Heart right ventricle (tissue), 16 donors: ENCODE data around the gene CRELD2. TPM values are rescaled to one million over a fixed set of nuclear protein-coding genes. Genes with fewer than 3 reads are reported as not detected.

ENCODE experiments used
- ATAC-seq, 8 donors: fragments of 200-7000 bp; cut with Tn5 transposase; one replicate each; pipeline ENCODE4 v1.9.1; 2020; ENCODE audit warnings: mild to moderate bottlenecking in 8 of 8, moderate library complexity in 8 of 8, moderate number of reproducible peaks in 1 of 8
- DNase-seq, 2 donors: peaks; one replicate each; pipeline ENCODE4 v3.0.0-alpha.2; 2020
- H3K27ac ChIP-seq, 10 donors: fragments of 200-600 bp; sonication (generic) in 2 of 10; one replicate each; pipeline versions ENCODE4 v1.5.0 to v1.8.0; 2020 to 2022; ENCODE audit warnings: mild to moderate bottlenecking in 3 of 10
- H3K27me3 ChIP-seq, 7 donors: fragments of 200-600 bp; one replicate each; pipeline ENCODE4 v1.8.0; 2021 to 2022; ENCODE audit warnings: mild to moderate bottlenecking in 2 of 7
- H3K36me3 ChIP-seq, 9 donors: fragments of 200-600 bp; sonication (generic) in 1 of 9; one replicate each; pipeline versions ENCODE4 v1.5.0 to v1.8.0; 2020 to 2022; ENCODE audit warnings: mild to moderate bottlenecking in 2 of 9
- H3K4me1 ChIP-seq, 9 donors: fragments of 200-600 bp; sonication (generic) in 1 of 9; one replicate each; pipeline versions ENCODE4 v1.5.0 to v1.8.0; 2020 to 2022; ENCODE audit warnings: mild to moderate bottlenecking in 4 of 9
- H3K4me3 ChIP-seq, 10 donors: fragments of 200-600 bp; sonication (generic) in 2 of 10; one replicate each; pipeline versions ENCODE4 v1.5.0 to v1.8.0; 2020 to 2022; ENCODE audit warnings: mild to moderate bottlenecking in 7 of 10, moderate library complexity in 2 of 10
- H3K9me3 ChIP-seq, 11 donors: fragments of 200-600 bp in 10 of 11; sonication (generic) in 2 of 11; one replicate each; pipeline versions ENCODE4 v1.5.0 to v1.8.0; 2013 to 2022; ENCODE audit warnings: mild to moderate bottlenecking in 2 of 11, control low read depth in 1 of 11, moderate library complexity in 1 of 11
- CTCF ChIP-seq, 9 donors: fragments of 200-600 bp; sonication (generic) in 2 of 9; IDR thresholded peaks; one replicate each; pipeline versions ENCODE4 v1.5.0 to v1.8.0; 2021 to 2022; ENCODE audit warnings: antibody characterized with exemption in 9 of 9, mild to moderate bottlenecking in 5 of 9, moderate library complexity in 1 of 9
- WGBS, 2 donors: extraction: QIAGEN DNeasy Blood & Tissue Kit; methylation state at CpG; one replicate each; pipeline ENCODE4 v1.1.7; 2013; ENCODE audit warnings: inconsistent platforms in 1 of 2; 5-methylcytosine and 5-hydroxymethylcytosine counted together
- intact Hi-C, 10 donors: fragments of 100-400 bp; cut with DNase I; formaldehyde crosslinking; loops; one replicate each; pipeline versions ENCODE4 v1.11.1 to v1.14.2; 2022
- polyA plus RNA-seq, 2 donors: library from polyadenylated mRNA; stranded (reverse); fragments of 200-250 nt; gene quantifications; one replicate each; pipeline ENCODE4 v1.2.3, GENCODE V29; 2013
- total RNA-seq, 10 donors: library from RNA; stranded (reverse); fragmentation: NEBNext Ultra II Directional in 3 of 10; extraction: Animal tissue kit (Norgen Biotek cat#: 25700) in 3 of 10; gene quantifications; one replicate each; pipeline versions ENCODE4 v1.2.1 to v1.2.4, GENCODE V29; 2021 to 2023
- donor health status: Arrhythmogenic right ventricular cardiomyopathy.
- donor health status: ischemic (EF 13 %, LVEDD 7.1; RV severe dilation, severe dysfunction).
- donor health status: healthy with polysubstance abuse.
- donor health status: DM: no; HTN: yes; CAD: no.
- donor health status: DM: no; HTN: no; CAD: no.
- donor health status: ischemic (EF 25% LVEDD 6.9; RV normal size, moderate dysfunction).
- donor health status: ischemic (EF 25% LVEDD 5.7; RV mildly dilated, moderate dysfunction).
- donor health status: healthy.
- donor health status: DM: yes; HTN: yes; CAD: no.
- donor health status: Ischemic cardiomyopathy.
- donor health status: ischemic (EF 35%, LVEDD 5.7; RV mildly dilated, moderate dysfunction).
- donor health status: nonischemic (EF 11% LVEDD 7.7; RV severe dilation, severe dysfunction).
- donor health status: DM: yes; HTN: yes; CAD: no.
- donor health status: PGD.
- donor health status: ischemic (EF 29% LVEDD 5.4; RV normal size, mild dysfunction).
- donor health status: nonischemic (EF 23%, LVEDD 6.1; RV moderate dilation, normal function).

Gene CRELD2
- total and polyA plus RNA-seq, 12 donors, result 11.0 to 90.0 (median 19.2) TPM

GRCh38 chr22:49900441-49901230, 17.8 kb upstream of the CRELD2 start:
- Histone ChIP-seq H3K36me3 (peaks cover 0 to 76% (median 21%) of the 10 kb centered on the region in 9 donors), H3K27ac (no peak overlapping the region), H3K9me3 (peaks cover 0 to 3% (median 0%) of the 10 kb centered on the region in 11 donors), H3K4me1 (peaks cover 0 to 8% (median 0%) of the 10 kb centered on the region in 9 donors), H3K27me3 (no peaks in the 10 kb centered on the region), H3K4me3 (no peak overlapping the region)
- ATAC-seq (peak in 1 of 8 donors; percentile 15), DNase-seq (no peak)
- 91 to 92% methylated on average over 30 of the region's 30 CpGs for WGBS, 2 donors
- intact Hi-C loops, result no loop called here
- no peak for TF ChIP-seq CTCF (IDR thresholded peaks at IDR 0.05)

- Histone ChIP-seq H3K27ac (no peak overlapping the region), H3K4me3 (no peak overlapping the region), H3K36me3 (peaks cover 0 to 84% (median 21%) of the 10 kb centered on the region in 9 donors), H3K4me1 (peaks cover 0 to 8% (median 0%) of the 10 kb centered on the region in 9 donors), H3K9me3 (peaks cover 0 to 3% (median 0%) of the 10 kb centered on the region in 11 donors), H3K27me3 (no peaks in the 10 kb centered on the region)
- no peak for DNase-seq
- intact Hi-C loops, result no loop called here
- 94 to 97% methylated on average over 11 of the region's 11 CpGs for WGBS, 2 donors
- TF ChIP-seq CTCF (IDR thresholded peaks at IDR 0.05), result no peak
- no peak for ATAC-seq
These were observed 17.0 kb upstream of the CRELD2 start for GRCh38 chr22:49901457-49901856.

GRCh38 chr22:49903322-49904039, 15.0 kb upstream of the CRELD2 start:
- H3K4me3 ChIP-seq, result no peak overlapping the region
- H3K27ac ChIP-seq, result no peak overlapping the region
- 65 to 70% methylated on average over 17 of the region's 17 CpGs for WGBS, 2 donors
- no peaks in the 10 kb centered on the region for H3K27me3 ChIP-seq
- ATAC-seq (peak in 7 of 8 donors; percentile 47 to 87 (median 83)), DNase-seq (peak in 1 of 2 donors; percentile 46)
- no peaks in the 10 kb centered on the region for H3K9me3 ChIP-seq
- peaks cover 0 to 99% (median 26%) of the 10 kb centered on the region in 9 donors for H3K36me3 ChIP-seq
- intact Hi-C loops, result no loop called here
- peaks cover 0 to 8% (median 0%) of the 10 kb centered on the region in 9 donors for H3K4me1 ChIP-seq
- TF ChIP-seq CTCF (IDR thresholded peaks at IDR 0.05), result no peak

GRCh38 chr22:49904040-49904369, 14.4 kb upstream of the CRELD2 start:
- TF ChIP-seq CTCF (IDR thresholded peaks at IDR 0.05), result no peak
- H3K4me3 ChIP-seq, result no peak overlapping the region
- ATAC-seq (peak in 1 of 8 donors; percentile 5), DNase-seq (no peak)
- peaks cover 0 to 99% (median 31%) of the 10 kb centered on the region in 9 donors for H3K36me3 ChIP-seq
- no peaks in the 10 kb centered on the region for H3K27me3 ChIP-seq
- no peak overlapping the region for H3K27ac ChIP-seq
- H3K9me3 ChIP-seq, result no peaks in the 10 kb centered on the region
- WGBS, 2 donors, result 84 to 87% methylated on average over 11 of the region's 11 CpGs
- intact Hi-C loops, result no loop called here
- H3K4me1 ChIP-seq, result peaks cover 0 to 8% (median 0%) of the 10 kb centered on the region in 9 donors
